Fibroblast of skin of left quadriceps (primary cell): Measurements from ENCODE around the gene PPP2R3A.
"Not testable (repeated sequence)": the region's sequence is repeated elsewhere in the genome, so short reads cannot be mapped to it uniquely, and the experiment has no call there.

ENCODE experiments used
- DNase-seq, 2 experiments: peaks; one replicate each; pipeline ENCODE4 v3.0.0-alpha.2; 2013; ENCODE audit warnings: low read depth in 2 of 2

Gene PPP2R3A, protein sequence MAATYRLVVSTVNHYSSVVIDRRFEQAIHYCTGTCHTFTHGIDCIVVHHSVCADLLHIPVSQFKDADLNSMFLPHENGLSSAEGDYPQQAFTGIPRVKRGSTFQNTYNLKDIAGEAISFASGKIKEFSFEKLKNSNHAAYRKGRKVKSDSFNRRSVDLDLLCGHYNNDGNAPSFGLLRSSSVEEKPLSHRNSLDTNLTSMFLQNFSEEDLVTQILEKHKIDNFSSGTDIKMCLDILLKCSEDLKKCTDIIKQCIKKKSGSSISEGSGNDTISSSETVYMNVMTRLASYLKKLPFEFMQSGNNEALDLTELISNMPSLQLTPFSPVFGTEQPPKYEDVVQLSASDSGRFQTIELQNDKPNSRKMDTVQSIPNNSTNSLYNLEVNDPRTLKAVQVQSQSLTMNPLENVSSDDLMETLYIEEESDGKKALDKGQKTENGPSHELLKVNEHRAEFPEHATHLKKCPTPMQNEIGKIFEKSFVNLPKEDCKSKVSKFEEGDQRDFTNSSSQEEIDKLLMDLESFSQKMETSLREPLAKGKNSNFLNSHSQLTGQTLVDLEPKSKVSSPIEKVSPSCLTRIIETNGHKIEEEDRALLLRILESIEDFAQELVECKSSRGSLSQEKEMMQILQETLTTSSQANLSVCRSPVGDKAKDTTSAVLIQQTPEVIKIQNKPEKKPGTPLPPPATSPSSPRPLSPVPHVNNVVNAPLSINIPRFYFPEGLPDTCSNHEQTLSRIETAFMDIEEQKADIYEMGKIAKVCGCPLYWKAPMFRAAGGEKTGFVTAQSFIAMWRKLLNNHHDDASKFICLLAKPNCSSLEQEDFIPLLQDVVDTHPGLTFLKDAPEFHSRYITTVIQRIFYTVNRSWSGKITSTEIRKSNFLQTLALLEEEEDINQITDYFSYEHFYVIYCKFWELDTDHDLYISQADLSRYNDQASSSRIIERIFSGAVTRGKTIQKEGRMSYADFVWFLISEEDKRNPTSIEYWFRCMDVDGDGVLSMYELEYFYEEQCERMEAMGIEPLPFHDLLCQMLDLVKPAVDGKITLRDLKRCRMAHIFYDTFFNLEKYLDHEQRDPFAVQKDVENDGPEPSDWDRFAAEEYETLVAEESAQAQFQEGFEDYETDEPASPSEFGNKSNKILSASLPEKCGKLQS (N-terminal part only)

DNA sequence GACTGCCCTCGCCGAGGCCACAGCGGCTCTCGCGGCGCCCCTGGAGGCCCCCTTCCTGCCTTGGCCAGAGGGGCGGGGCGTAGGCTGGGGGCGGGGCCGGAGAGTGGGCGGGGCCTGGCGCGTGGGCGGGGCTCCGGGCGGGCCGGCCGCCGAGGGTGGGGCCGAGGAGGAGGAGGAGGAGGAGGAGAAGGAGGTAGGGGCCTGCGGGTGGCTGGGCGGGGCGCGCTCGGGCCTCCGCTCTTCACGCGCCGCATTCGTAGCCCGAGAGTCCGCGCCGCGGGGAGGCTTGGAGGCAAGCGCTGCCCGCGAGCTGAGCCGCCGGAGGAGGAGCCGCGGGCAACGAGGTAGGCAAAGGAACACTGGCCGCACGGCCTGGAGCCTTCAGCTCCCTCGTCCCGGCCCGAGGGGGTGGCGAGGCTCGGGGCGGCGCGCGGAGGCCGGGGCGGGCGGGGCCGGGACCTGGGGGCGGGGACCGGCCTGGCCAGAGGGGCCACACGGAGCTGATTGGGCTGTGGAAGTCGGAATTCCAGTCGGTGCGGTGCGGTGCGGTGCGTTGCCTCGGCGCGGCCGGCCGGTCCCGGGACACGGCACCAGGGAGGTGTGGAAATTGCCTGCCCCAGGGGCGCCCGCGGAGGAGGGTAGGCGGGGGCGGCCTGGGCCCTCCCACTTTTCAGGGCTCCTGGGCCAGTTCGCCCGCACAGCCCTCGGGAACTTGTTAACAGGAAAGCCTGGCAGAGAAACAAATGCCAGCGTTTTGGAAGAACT is at the start of gene PPP2R3A:
Gene PPP2R3A, plus strand, starts transcription at position 223 of the 765 bp plus-strand sequence. CDS start 35,771 bp downstream, outside the sequence.
- peak; percentile 77 to 78 for DNase-seq

DNA sequence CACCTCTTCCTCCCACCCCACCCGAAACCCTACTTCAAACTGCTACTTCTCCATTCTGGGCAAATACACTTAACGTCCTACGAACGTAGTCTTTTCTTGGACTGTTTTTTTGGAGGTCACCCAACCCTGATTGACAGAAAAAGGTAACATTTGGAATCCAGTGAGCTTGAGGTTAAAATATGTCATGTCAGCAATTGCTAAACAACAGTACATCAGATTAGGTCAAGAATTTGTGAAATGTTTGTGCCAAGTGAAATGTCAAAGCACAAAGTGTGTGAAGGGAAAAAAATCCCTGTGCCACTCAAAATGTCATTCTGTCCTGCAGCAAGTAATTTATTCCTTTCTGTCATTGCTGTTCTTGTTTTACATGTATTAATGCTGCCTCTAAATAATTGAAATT is 49.2 kb upstream of the PPP2R3A start:
- no peak for DNase-seq

DNA sequence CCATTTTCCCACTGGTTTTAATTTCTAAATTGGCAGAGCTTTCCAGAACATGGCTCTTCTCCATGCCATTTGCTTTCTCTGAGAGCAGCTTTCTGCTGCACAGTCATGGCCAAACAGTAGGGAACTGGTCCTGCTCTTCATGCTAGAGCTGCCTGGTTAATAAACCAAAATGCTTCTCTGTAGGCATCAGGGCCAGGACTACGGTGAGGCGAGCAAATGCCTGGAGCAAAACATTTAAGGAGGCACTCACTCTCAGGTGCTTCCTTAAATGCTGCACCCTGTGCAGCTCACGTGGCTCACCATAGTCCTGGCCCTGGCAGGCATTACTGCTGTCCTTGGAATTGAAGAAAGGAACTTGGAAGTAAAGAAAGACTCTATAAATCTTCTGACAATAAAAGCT is 48.5 kb upstream of the PPP2R3A start:
- no peak for DNase-seq

DNA sequence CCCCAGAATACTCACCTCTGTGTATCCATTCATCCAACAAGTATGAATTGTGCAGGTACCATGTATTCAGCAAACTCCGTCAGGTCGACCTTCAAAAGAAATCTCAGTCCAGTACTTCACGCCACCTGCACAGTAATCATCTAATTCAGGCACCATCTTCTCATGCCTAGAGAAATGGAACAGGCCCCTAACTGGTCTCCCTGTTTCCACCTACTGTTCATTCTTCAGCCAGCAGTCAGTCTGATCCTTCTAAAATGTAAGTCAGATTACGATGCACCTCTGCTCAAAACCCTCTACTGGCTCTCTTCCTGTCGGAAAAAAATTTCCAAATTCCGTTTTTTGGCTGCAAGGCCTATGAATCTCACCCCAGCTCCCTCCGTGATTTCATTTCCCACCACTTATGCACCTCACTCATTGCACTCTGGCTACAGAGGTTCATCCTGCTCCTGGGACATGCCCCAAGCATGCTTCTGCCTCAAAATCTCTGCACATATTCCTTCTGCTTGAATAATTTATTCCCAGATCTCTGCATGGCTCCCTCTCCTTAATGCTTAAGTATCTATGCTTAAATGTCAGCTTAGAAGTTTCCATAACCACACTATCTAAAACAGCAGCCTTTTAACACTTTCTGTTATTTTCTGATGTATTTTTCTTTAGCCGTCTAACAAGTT is 47.5 kb upstream of the PPP2R3A start:
- DNase-seq = no peak

DNA sequence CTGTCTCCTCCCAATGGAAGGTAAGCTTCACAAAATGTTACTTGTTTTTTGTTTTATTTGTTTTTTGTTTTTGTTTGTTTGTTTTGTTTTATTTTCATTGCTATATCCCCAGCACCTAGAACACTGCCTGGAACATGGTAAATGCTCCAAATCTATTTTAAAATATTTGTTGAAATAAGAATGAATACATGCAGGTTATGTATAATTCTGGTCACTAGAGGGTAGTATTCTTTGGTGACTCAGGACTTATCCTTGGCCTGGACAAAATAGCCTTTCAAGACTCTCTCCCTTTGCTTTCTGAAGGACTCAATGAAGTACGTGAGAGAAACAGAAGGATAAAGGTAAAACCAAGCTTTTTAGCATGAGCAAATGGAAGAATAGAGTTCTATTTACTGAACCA is 46.9 kb upstream of the PPP2R3A start:
- DNase-seq = no peak

DNA sequence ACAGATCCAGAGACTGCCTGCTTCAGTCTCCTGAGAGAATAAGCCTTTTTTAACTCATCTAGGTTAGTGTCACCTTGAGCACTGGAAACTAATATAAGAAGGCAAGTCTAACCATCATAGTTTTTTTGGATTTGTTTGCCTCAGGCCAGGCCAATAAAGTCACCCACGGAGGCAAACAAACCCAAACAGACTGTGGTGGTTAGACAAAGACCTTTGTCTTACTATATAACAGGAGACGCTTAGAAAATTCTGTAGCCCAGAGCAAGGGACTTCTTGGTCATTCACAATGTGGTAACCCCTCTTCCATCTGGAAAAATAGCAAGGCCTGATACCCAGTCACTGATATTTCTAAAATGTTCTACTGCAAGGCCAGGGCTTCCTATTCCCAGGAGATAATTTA is 45.3 kb upstream of the PPP2R3A start:
- no peak for DNase-seq

DNA sequence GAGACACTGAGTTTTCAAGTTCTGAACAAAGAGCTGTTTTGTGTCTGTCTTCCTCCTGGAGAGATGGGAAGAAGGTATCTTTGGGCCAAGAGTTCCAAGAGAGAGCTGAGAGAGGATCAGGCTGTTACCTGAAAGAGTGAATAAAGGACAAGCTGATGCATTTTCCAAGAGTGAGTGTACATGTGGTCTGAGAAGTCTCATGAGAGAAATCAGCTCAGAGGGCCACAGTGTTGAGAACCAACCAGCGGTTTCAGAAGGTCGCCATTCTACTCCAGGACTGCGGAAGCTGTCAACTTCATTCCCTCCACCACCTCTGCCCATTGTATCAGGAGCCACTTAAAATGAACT is 42.7 kb upstream of the PPP2R3A start:
- no peak for DNase-seq

DNA sequence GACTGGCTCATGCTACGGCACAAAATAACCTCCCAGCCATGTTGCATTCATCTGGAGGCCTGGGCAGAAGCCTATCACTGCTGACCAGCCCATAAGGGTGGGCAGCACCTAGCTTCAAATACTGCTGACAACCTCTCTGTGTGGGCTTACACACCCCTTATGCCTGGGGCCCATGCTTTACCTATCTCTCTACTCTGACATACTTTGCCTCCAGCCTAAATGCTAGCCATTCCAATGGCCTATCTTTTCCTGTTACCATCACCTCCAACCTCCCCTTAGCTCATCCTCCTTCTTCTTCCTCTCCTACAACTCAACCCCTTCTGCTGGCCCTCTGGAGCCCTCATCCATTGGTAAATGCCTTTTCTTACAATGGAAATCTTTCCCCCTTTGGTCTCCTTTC is 41.0 kb upstream of the PPP2R3A start:
- no peak for DNase-seq

DNA sequence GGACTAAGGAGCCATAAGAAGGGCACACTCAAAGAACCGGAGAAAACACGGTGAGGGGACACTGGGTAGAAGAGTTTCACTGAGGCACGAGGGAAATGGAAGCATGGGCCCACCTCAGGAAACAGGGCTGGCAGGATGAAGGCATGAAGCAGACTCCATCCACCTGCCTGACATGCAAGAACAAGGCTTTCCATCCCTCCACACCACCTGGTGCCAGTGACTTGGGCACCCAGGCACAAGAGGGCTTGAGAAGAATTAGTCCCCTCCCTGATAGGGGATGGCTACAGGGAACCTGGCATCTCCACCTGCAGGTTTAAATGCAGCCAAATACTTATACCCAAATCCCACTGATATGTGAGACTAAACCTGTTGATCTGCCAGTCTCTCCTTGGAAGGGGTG is 38.9 kb upstream of the PPP2R3A start:
- no peak for DNase-seq

DNA sequence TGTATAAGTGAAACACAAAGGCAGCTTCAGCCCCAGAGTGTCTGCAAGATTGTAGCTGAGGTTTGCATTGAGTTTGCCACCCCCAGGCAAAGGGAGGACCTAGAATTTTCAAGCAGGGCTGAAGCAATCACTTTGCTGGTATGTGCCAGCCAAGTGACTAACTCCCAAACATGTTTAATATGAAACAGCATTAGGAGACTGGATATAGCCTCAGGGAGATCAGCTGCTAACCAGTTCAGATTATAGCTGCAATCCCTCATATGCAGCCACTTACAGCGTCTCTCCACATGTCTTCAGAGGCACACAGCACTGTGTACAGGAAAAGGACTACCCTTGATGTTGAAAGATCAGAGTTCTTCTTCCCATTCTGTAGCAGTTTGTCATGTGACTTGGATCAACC is 38.4 kb upstream of the PPP2R3A start:
- DNase-seq = no peak

DNA sequence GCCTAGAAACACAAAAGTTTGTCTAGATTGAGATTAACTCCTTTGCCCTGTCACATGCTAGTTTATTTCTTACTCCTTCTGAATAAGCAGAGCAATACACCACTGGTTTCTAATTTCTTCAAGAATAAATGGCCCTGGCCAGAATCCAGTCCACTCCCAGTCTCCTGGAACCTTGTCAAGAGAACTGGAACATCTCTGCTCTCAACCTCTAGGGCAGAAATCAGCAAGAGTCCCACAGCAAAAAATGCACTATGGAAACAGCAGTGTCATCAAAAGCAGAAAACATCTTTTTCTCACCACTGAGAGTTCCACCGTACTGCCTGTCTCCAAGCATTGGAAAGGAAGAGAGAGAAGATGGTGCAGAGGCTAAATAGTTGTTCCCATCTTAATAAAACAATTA is 35.9 kb upstream of the PPP2R3A start:
- peak in 1 of 2 experiments; percentile 13 for DNase-seq

DNA sequence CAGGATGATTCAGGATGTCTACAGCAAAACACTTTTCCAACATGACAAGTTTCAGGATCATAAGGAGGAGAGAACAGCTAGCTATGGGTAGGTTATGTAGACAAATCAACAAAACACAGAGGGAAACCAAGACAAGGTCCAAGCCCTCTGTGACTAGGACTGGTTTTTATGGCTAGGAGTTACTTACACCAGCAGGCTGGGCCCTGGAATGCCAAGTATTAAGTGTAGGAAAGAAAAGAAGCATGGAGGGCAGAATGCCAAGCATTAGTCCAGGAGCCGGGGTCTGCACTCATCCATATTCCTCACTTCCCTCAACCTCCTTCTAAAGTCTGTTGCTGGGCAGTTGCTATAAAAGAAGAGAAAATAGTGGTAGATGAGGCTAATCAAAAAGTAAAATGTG is 35.3 kb upstream of the PPP2R3A start:
- DNase-seq = no peak

DNA sequence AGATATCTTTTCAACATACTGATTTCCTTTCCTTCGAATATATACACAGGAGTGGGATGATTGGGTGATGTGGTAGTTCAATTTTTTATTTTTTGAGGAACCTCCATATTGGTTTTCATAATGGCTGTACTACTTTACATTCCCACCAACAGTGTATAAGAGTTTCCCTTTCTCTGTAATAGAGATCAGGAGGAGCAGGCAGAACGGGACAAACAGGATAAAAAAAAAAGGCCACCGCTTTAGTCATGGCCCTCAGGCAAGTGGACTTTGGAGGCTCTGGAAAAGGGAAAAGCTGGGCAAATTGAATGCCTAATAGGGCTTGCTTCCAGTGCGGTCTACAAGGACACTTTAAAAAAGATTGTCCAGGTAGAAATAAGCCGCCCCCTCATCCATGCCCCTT is 30.4 kb upstream of the PPP2R3A start:
- DNase-seq = not testable (repeated sequence)

DNA sequence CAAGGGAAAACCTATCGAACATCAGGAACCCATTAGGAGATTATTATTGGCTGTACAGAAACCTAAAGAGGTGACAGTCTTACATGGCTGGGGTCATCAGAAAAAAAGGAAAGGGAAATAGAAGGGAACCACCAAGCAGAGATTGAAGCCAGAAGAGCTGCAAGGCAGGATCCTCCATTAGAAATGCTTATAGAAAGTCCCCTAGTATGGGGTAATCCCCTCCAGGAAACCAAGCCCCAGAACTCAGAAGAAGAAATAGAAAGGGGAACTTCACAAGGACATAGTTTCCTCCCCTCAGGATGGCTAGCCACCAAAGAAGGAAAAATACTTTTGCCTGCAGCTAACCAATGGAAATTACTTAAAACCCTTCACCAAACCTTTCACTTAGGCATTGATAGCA is 27.8 kb upstream of the PPP2R3A start:
- not testable (repeated sequence) for DNase-seq

DNA sequence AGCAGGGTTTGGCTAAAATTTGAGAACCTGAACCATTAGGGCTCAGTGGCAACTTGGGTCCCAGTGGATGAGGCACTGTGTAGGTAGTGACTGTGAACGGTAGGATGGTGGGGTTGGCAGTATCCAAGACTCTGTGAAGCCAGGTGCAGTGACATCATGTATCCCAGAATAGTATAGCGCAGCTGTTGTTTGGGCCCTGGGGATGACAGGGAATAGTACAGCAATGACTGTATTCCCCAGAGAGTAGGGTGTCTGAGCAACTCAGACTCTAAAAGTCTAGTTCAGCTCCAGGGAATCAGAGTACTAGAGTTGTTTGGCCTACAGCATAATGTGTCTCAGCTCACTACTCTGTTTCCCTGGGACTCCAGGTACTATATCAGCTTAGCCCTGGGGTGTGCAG is 20.7 kb upstream of the PPP2R3A start:
- DNase-seq = no peak

DNA sequence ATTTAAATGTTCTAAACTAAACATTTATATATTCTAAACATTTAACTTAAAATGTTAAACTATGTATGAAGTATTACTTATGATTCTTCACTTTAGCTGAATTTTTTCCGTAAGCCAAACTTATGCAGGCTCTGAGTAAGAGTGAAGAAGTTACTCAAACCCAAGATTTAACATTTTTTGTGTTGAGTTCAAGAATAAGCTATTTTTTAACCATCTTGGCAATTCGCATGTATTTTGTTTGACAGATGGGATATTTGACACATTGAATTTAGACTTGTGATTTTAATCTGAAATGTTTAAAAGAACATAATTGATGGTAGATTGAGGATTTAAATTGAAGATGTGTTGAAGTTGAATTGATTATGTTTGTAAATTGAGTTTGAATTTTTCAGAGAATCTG is 14.6 kb upstream of the PPP2R3A start:
- no peak for DNase-seq

DNA sequence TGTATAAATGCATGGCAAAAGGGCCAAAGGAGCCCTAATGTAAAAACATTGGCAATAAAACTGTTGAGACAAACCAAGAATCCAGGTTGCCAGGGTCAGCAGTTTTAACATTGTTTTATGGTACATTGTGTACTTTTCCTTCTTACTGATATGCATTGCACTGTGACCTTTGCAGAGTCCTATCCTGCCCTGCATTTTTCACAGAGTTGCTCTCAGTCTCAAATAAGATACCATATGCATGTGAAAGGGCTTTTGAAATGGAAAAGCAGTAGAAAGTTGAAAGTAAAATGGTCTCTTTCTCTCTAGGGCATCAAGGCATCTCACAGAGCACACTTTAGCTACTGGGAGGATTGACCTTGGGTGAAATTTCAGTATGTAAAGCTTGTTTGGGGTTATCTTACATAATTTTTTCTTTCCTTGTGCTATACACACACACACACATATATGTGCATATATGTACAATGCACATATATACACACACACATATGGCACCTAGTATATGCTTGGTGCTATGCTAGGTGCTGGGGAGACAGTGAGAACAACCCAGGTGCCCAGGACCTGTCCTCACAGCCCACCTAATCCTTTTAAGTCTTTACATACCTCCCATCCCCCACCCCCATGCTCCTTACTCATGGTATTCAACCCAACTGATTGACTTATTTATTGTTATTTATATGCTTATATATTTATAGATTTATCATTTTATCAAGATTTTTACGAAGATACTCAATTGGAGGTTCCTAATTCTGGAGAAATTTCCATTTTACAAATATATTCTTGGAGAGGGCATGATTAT is 1.2 kb upstream of the PPP2R3A start:
- no peak for DNase-seq

DNA sequence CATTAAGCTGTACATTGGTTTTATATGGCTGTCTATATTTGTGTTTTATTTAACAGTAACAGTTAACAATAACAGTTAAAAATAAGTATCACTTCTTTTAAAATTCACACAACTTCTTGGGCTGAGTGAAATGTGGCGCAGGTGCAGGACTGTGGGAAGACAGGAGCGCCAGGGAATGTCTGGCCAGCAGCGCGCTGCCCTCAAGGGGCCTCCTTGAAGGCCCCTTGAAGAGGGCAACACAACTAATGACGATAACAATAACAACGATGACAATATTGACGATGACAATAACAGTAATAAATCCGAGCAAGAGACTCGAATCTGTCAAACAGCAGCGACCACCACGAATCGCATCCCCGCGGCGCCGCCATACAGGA is 411 bp upstream of the PPP2R3A start:
- DNase-seq = no peak

DNA sequence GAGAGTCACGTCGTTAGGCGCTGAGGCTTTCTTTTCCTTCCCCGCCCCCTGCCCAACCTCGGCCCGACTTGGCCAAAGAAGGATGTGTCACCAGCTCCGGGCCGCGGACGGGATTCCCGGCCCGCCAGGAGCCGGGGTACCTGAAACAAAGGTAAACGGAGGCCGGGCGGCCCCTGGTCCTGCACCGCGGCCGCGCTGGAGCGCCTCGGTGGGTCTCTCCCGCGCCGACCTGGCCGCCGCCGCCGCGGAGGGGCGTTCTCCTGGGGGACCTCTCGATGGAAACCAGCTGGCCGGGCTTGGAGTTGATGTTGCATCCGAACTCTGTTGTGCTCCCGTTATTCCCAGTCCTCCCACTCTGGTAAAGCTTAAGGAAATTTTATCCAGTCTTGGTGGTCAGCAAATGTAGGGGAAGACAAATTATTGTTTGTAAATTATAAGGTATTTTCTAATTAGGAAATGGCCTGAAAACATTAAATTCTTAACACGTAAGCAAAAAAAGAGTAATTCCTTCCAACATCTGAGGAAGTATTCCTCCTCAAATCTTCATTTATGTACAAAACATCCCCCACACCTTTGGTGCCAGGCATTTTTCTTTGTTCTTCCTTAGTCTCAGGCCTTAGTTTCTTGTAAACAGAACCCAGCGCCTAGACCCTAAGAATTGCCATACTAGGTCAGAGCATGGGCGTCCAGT is 888 bp downstream of the PPP2R3A start:
- no peak for DNase-seq

DNA sequence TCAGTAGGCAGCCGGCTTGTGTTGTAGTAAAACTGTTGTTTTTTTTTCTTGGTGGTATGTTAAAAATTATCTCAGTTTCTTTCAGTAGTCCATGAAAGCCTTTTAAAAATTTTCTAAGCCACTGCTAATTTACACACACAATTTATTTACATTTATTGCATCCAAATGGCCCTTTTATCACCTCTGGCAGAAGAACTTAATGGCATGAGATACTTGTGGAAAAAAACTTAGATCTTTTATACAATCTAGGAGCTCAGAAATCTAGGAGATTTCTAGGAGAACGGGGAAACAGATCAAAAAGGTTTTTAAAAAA is 1.4 kb downstream of the PPP2R3A start:
- no peak for DNase-seq
